Measurements from ENCODE around the gene SDF2.

Gene SDF2

GRCh38 chr17:28698253-28698941 is 36.7 kb upstream of the SDF2 start:
- TF ChIP-seq CTCF (IDR thresholded peaks at IDR 0.05; ENCODE audit: low read depth, low read length), result no peak
- no peak for DNase-seq (ENCODE audit: extremely low read depth, low read depth)

GRCh38 chr17:28693869-28694268 is 32.2 kb upstream of the SDF2 start:
- no peak for TF ChIP-seq CTCF (IDR thresholded peaks at IDR 0.05; ENCODE audit: low read depth, low read length)
- DNase-seq (ENCODE audit: extremely low read depth, low read depth), result no peak

- DNase-seq (ENCODE audit: extremely low read depth, low read depth), result no peak
- no peak for TF ChIP-seq CTCF (IDR thresholded peaks at IDR 0.05; ENCODE audit: low read depth, low read length)
Measured at GRCh38 chr17:28689011-28689410, 27.3 kb upstream of the SDF2 start.

GRCh38 chr17:28688481-28688880 is 26.8 kb upstream of the SDF2 start:
- TF ChIP-seq CTCF (IDR thresholded peaks at IDR 0.05; ENCODE audit: low read depth, low read length), result no peak
- no peak for DNase-seq (ENCODE audit: extremely low read depth, low read depth)

GRCh38 chr17:28686296-28686695 is 24.6 kb upstream of the SDF2 start:
- no peak for TF ChIP-seq CTCF (IDR thresholded peaks at IDR 0.05; ENCODE audit: low read depth, low read length)
- no peak for DNase-seq (ENCODE audit: extremely low read depth, low read depth)

- no peak for DNase-seq (ENCODE audit: extremely low read depth, low read depth)
- TF ChIP-seq CTCF (IDR thresholded peaks at IDR 0.05; ENCODE audit: low read depth, low read length), result no peak
Measured at GRCh38 chr17:28685366-28685765, 23.7 kb upstream of the SDF2 start.

GRCh38 chr17:28684963-28685362 is 23.3 kb upstream of the SDF2 start:
- DNase-seq (ENCODE audit: extremely low read depth, low read depth), result peak; percentile 22
- TF ChIP-seq CTCF (IDR thresholded peaks at IDR 0.05; ENCODE audit: low read depth, low read length), result no peak

Measured in AG09319 (cell line).